CD4-positive, alpha-beta T cell treated with Interleukin-15 for 4 hours (primary cell): ENCODE data around the gene SIX5.
A peak's percentile ranks its signal among the peaks of the same experiment; 100 is the strongest.

Experiments used
- DNase-seq: peaks from one replicate; pipeline ENCODE4 v3.0.0-alpha.2; 2020; ENCODE audit warnings: low spot score

SIX5 gene

DNA sequence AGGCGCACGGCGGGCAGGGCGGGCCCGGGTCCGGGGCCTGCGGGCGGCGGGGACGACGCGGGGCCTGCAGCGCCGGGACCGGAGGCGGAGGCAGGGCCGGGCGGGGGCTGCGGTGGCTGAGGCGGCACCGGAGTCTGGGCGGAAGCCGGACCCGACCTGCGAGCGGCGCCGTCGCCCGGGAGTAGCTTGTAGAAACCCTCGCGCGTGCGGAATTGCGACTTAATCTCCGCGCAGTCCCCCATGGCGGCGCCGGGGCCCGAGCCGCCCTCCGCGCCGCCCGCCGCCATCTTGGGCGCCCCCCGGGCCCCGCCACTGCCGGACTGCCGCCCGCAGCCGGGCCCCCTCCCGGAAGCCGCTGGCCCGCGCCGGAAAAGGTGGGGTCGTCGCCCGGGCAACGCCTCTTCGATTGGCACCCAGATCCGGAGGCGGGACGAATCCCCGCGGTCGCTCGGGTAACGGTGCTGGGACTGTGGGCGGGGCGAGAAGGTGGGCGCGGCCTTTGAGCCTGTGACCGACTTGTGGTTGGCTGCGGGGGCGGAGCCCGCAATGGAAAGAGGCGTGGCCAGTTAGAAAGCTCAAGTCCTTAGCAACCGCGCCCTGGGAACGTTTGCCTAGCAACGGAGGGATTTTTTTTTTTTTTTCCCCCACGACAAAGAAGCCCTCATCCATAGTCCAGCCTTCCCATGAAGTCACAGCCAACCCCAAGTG, 23.6 kb upstream of the SIX5 start, which contains the start of gene DMWD:
DMWD (minus strand) TSS at position 376 of the 708 bp plus-strand sequence; CDS start at position 287, 89 bp downstream.
- peak; percentile 99 for DNase-seq

GRCh38 chr19:45791744-45792469, 22.9 kb upstream of the SIX5 start:
- DNase-seq: no peak

- peak; percentile 32 for DNase-seq
Measured at GRCh38 chr19:45790942-45791341, 21.9 kb upstream of the SIX5 start.

- no peak for DNase-seq
Measured at GRCh38 chr19:45789035-45789786, 20.2 kb upstream of the SIX5 start.

GRCh38 chr19:45786533-45786894, 17.5 kb upstream of the SIX5 start:
- no peak for DNase-seq

- no peak for DNase-seq
Measured at GRCh38 chr19:45785781-45786532, 16.9 kb upstream of the SIX5 start.

- no peak for DNase-seq
Measured at GRCh38 chr19:45785097-45785496, 16.0 kb upstream of the SIX5 start.

DNA sequence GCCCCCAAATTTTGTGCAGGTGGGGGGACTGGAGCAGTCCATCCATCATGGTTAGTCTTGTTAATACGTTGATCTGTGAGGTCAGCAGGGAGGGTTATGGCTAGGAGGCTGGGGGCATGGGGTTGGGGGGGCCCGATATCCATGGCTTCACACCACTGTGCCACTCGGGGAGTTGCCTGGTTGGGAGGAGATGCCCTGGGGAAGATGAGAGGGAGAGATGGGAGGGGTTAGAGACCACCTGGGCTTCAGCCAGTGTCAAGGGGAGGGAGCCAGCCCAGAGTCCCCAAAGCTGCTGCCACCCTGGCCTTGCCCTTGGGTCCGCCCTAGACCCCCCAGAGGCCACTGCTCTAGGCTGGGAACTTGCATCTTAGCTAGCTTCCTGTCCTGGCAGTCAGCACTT, 15.0 kb upstream of the SIX5 start:
- DNase-seq: no peak

DNA sequence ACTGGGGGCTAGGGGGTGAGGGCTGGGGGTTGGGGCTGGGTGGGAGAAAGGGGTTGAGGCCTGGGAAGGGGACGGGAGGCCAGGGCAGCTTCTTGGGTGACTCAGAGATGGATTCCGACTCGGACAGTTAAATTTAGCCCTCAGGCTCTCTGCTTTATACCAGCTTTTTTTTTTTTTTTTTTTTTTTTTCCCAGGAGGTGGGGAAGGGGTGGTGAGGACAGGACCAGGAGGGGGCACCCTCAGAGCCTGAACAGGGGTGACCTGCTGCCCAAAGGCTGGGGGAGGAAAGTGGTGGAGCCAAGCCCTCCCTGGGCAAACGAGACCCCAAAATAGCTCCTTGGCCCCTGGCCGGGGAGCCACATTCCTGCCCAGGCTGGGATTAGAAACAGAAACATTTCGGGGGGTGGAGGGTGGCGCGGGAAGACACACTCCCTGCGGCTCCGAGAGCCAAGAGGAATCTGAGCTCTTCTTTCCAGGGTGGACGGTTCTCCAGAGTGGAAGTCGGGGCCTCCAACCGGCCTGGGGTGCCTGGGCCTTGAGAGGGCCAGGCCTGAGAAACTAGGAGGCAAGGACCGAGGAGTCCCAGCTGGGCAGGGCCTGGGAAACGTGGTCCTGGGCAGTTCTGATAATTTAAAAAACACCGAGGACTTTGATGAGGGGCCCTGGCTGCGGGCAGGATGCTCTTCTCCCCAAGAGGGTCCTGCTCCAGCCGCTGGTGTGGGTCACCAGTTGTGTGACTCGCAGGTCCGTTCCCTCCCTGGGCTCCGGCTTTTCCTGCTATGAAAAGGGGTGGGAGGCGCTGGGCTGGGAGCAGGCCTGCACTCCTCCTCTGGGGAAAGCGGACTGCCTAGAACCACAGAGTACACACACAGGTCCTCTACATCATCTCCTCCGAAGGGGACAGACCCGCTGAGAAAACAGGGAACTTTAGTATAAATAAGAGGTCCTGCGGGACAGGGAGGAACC, 14.1 kb upstream of the SIX5 start:
- DNase-seq: no peak

GRCh38 chr19:45782162-45782691, 13.2 kb upstream of the SIX5 start, which contains the start of gene DMPK:
DMPK (minus strand) TSS chr19:45782490; CDS start chr19:45782352, 138 bp downstream.
- no peak for DNase-seq

DNA sequence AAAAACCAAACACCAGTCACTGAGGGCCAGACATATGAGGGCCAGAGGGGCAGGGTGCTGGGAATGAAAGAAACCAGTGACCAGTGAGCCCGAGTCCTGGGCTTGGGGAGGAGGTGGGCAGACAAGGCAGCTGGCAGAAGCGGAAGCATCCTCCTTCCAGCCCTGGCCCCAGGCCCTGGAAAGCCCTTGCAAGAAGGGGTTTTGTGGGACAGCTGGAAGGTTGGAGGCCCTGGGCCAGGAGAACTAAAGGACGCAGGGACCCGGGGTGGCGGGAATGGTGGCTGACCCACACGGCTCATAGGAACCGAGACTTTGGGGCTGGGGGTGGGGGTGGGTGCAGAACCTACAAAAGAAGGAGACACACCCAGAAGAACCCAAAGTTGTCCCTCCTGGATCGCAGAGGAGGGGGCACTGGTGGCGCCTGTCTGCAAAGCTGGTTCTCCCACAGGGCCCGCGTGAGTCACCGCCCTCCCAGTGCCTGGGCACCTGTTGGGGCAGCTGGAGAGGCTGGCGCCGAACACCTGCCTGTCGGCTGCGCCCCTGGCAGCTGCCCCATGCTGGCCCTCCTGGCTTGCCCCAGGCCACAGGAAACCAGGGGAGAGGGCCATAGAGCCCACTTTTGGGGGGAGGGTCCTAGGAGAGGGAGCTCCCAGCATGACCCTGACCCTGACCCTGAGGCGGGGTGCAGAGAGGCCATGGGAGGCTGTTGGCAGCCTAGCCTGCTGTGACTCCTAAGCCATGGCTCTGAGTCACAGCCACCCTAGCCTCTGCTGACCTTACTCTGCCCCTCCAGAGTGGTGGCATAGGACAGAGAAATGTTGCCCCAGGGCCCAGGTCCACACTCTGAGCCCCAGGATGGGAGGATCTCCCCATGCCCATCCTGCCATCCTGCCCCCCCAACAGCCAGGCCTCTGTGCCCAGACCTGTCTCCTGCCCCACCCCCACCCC, 12.4 kb upstream of the SIX5 start:
- no peak for DNase-seq

DNA sequence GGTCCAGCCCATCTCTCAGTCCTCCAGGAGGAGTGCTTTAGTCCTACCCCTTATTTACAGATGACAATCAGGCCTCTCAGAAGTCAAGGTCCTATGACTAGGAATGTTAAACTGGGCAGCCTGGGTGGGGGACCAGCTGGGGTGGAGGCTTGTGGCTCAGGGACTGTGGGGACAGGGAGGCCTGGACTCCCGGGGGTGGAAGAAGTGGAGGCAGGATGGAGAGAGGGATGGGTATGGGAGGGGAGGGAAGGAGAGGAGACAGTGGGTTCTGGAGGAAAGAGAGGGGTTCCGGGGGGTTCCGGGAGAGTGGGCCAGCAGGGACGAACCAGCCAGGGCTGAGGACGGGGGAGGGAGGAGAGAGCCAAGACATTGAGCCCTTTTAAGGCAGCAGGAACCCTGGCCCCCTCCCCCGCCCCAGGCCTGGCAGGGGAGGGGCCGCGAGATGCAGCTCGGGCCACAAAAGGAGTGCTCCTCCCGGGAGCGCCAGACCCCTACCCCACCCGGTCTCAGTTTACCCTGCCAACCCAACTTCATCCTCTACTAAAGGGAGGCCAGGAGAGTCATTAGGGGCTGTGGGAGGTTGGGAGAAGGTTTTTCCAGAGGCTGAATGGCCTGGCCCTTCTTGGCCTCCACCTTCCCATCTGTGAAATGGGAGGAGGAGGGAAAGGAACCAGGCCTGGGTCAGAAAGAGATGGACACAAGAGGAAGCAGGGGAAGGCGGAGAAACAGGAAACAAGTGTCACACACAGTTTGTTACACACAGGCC, 11.6 kb upstream of the SIX5 start:
- no peak for DNase-seq

DNA sequence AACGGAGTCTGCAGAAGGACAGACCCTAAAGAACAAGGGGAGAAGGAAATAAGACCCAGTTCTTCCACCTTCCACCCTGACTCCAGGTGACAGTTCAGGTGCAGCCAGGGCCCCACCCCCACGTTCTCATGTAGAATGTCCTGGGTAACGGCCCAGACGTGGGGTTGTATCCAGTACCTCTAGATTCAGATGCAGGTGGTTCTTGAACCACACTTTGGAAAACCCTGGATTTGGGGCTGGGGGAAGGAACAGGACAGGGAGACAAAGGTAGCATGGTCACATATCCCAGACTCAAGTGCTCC, 11.0 kb upstream of the SIX5 start:
- no peak for DNase-seq

DNA sequence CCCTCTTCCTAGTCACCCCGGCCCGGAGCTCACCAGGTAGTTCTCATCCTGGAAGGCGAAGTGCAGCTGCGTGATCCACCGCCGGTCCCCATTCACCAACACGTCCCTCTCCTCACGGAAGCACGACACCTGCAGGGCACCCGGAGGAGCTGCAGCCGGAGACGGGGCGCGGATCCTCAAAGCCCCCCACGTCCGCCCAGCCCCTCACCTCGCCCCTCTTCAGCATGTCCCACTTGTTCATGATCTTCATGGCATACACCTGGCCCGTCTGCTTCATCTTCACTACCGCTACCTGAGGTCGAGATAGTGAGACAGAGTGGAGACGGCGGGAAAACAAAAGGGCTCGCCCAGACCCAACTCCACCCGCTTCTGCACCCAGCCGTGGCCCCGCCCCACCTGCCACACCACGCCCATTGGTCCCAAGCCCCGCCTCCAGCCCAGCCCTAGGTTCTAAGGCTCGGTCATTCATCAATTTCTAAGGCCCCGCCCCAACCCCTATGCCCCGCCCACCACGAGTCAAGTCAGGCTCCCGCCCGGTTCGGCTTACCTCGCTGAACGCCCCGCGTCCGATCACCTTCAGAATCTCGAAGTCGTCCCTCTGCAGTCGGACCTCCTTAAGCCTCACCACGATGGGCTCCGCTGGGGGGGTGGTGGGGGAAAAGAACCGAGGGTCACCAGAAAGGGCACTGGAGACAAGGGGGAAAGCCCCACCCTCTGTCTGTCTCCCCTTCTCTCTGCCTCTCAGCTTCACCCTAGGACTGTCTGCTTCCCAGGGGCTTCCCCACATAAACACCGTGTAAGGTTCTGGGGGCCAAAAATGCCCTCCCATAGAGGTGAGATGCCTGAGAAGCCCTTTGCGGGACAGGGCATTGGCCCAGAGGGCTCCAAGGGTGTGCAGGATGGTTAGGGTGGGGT, 10.4 kb upstream of the SIX5 start:
- peak; percentile 84 for DNase-seq

DNA sequence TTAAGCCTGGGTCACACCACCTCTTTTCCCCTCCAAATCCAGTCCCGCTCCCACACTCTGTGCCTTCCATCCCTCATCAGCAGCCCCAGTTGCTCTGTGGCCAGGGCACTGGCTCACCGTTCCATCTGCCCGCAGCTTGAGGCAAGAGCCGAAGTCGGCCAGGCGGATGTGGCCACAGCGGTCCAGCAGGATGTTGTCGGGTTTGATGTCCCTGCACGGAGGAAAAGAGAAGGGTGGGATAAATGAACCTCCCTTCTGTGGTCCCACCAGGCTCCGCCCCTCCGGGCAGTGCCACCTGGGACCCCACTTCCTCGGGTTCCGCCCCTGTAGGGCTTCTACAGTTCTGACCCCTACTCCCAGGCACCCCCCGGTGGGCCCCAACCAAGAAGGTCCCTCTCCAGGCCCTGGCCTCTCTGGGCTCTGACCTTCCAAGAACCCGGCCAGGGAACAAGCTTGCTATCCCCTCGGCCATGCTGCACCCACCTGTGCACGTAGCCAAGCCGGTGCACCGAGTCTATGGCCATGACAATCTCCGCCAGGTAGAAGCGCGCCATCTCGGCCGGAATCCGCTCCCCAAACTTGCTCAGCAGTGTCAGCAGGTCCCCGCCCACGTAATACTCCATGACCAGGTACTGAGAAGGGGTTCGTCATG, 9.1 kb upstream of the SIX5 start:
- DNase-seq: no peak

GRCh38 chr19:45777395-45777961, 8.4 kb upstream of the SIX5 start:
- no peak for DNase-seq

GRCh38 chr19:45774765-45775164, 5.7 kb upstream of the SIX5 start:
- DNase-seq: no peak
